Coronary artery (tissue), 2 donors: ENCODE results near the gene MAST1.
A peak's percentile ranks its signal among the peaks of the same experiment; 100 is the strongest.

Source experiments
- DNase-seq: peaks from one replicate; pipeline ENCODE4 v3.0.0-alpha.2; 2017; ENCODE audit warnings: low spot score
- H3K27ac ChIP-seq, 2 donors: fragments of 200-600 bp; sonication (generic); one replicate each; pipeline ENCODE4 v1.5.1; 2016 to 2019
- H3K4me3 ChIP-seq: fragments of 200-600 bp; sonication (generic); 2 replicates; pipeline ENCODE4 v1.5.1; 2016; ENCODE audit warnings: mild to moderate bottlenecking, moderate library complexity
- CTCF ChIP-seq: fragments of 200-600 bp; sonication (generic); IDR thresholded peaks from one replicate; pipeline ENCODE4 v1.5.1; 2019; ENCODE audit warnings: antibody characterized with exemption

The MAST1 gene

DNA sequence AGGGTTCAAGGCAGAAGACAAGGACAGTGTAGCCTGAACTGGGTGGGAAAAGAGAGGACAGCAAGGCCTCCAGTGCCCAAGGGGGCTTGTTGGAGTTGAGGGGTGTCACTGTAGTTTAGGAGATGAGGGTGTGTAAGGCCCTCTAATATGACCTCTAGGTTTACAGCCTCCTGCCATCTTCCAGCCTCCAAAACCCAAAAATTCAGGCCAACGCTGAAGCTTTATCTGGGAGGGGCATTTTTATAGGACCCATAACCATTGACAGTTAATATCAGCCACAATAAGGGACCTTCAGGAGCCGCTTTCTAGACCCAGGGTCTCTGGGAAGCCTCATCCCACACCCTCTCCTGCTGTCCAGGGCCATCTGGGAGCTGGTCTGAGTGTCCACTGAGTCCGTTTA, 45.9 kb downstream of the MAST1 start:
- TF ChIP-seq CTCF, result no peak
- no peak for DNase-seq
- H3K4me3 ChIP-seq, result no peak overlapping the region
- H3K27ac ChIP-seq, result no peak overlapping the region

DNA sequence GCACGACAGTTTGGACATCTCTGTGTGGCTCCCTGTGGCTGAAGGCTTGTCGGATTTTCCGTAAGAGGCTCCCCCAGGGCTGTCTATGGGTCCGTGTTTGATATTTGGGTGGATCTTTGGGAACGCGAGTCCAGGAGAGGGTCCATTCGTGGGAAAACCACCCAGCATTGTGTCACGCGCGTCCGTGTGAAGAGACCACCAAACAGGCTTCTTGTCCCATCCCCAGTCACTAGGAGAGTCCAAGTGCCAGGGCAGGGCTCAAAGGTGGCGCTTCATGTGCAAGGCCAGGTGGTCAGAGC, 46.3 kb downstream of the MAST1 start:
- Histone ChIP-seq H3K27ac (no peak overlapping the region), H3K4me3 (peak overlapping the region; percentile 57)
- no peak for DNase-seq
- TF ChIP-seq CTCF, result no peak

GRCh38 chr19:12884926-12885748, 46.8 kb downstream of the MAST1 start:
- DNase-seq, result no peak
- H3K27ac ChIP-seq, result no peak overlapping the region
- TF ChIP-seq CTCF, result peak; percentile 61
- H3K4me3 ChIP-seq, result peak overlapping the region; percentile 57

GRCh38 chr19:12885749-12886650, 47.7 kb downstream of the MAST1 start:
- peak overlapping the region; percentile 57 for H3K4me3 ChIP-seq
- TF ChIP-seq CTCF, result no peak
- DNase-seq, result no peak
- no peak overlapping the region for H3K27ac ChIP-seq

DNA sequence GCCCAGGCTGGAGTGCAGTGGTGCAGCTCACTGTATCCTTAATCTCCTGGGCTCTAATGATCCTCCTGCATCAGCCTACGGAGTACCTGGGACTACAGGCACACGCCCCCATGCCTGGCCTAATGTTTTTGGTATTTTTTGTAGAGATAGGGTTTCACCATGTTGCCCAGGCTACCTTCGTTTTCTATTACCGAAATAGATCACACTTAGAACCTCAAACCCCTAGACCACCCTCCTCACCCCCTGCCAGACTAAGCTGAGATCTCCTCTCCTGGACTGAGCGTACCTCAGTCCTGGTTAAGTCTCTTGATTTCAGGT, 48.3 kb downstream of the MAST1 start:
- no peak overlapping the region for H3K4me3 ChIP-seq
- no peak for DNase-seq
- H3K27ac ChIP-seq, result no peak overlapping the region
- no peak for TF ChIP-seq CTCF

DNA sequence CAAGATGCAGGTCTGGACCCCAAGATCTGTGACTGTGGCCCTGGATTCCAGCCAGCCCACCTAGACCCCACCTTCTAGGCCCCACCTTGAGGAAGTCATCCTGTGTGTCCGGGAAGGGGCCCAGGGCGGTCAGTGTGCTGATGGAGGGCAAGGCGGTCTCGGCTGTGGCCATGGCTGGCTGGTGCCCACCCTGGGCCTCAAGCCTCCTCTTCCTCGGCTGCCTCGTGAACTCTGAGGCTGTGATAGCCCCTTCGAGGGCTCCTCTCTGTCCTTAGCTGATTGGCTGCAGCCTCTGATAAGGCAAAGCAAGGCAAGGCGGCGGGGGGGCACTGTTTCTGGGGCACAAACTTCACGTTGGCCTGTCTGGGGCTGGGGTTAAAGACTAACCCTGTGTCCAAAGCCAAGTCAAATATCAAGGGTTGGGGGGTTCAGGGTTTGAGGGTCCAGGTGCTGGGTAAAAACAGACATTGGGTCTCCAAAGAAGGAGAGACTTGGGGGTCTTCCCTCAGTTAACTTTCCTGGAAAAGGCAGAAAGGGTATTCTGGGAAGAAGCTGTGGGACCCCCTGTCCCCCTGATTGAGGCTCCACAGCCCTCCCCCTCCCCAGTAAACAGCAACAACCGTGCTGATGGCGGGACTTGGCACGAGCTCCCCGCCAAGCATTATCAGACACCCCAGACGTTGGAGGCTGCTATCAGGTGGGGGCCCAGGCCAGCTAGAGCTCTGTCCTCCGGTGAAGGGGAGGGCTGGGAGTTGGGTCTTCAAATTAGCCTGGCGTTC, 48.8 kb downstream of the MAST1 start, which contains the start of gene KLF1:
Gene KLF1 (minus strand): TSS at position 233 of the 779 bp plus-strand sequence. CDS start 61 bp downstream, at position 172.
- no peak for DNase-seq
- Histone ChIP-seq H3K4me3 (peak within 1 kb of the TSS; percentile 57), H3K27ac (no peak within 1 kb of the TSS)
- no peak for TF ChIP-seq CTCF
